Astrocyte (in vitro differentiated cells and primary cell): ENCODE measurements around the gene ATP13A1. TPM values are rescaled to one million over a fixed set of nuclear protein-coding genes. Genes with fewer than 3 reads are reported as not detected.
"Not testable (repeated sequence)": the region's sequence is repeated elsewhere in the genome, so short reads cannot be mapped to it uniquely, and the experiment has no call there.

Experiments
- DNase-seq: peaks from one replicate; pipeline ENCODE4 v3.0.0-alpha.2; 2010; ENCODE audit warnings: low read depth
- FAIRE-seq: peaks from 2 replicates; lab custom pipeline; 2011; peaks lifted over from hg19 to GRCh38; lab: Jason Lieb, UNC
- H2AFZ ChIP-seq: 2 replicates; pipeline ENCODE4 v1.6.0; 2012; ENCODE audit warnings: low read depth, low read length, inconsistent platforms
- H3K27ac ChIP-seq: 2 replicates; pipeline ENCODE4 v1.5.1; 2011; ENCODE audit warnings: low read depth, low read length, inconsistent platforms
- H3K27me3 ChIP-seq: 2 replicates; pipeline ENCODE4 v1.6.0; 2011; ENCODE audit warnings: low read length, inconsistent platforms; ENCODE audit not compliant: insufficient read depth
- H3K36me3 ChIP-seq: 2 replicates; pipeline ENCODE4 v1.5.1; 2011; ENCODE audit warnings: low read length, inconsistent platforms; ENCODE audit not compliant: insufficient read depth
- H3K4me1 ChIP-seq: 2 replicates; pipeline ENCODE4 v1.5.1; 2011; ENCODE audit warnings: low read length, inconsistent platforms; ENCODE audit not compliant: insufficient read depth
- H3K4me2 ChIP-seq: 2 replicates; pipeline ENCODE4 v1.6.0; 2012; ENCODE audit warnings: low read length, inconsistent platforms
- H3K4me3 ChIP-seq: 2 replicates; pipeline ENCODE4 v1.5.1; 2011; ENCODE audit warnings: low read depth, mild to moderate bottlenecking, low read length, inconsistent platforms; ENCODE audit not compliant: insufficient read depth
- H3K79me2 ChIP-seq: 2 replicates; pipeline ENCODE4 v1.6.0; 2012; ENCODE audit warnings: mild to moderate bottlenecking, low read length, inconsistent platforms; ENCODE audit not compliant: insufficient read depth
- H3K9ac ChIP-seq: 2 replicates; pipeline ENCODE4 v1.6.0; 2012; ENCODE audit warnings: mild to moderate bottlenecking, low read length, inconsistent platforms
- H3K9me3 ChIP-seq: 2 replicates; pipeline ENCODE4 v1.5.1; 2012; ENCODE audit warnings: low read depth, mild to moderate bottlenecking, low read length, inconsistent platforms; ENCODE audit not compliant: insufficient read depth
- H4K20me1 ChIP-seq: 2 replicates; pipeline ENCODE4 v1.6.0; 2012; ENCODE audit warnings: low read length, inconsistent platforms; ENCODE audit not compliant: insufficient read depth
- H3K27ac Mint-ChIP-seq: one replicate; pipeline ENCODE4 v1.8.0; 2021; ENCODE audit warnings: mild to moderate bottlenecking, mixed read lengths; ENCODE audit not compliant: unreplicated experiment
- H3K27me3 Mint-ChIP-seq: one replicate; pipeline ENCODE4 v1.8.0; 2021; ENCODE audit warnings: low read depth, mixed read lengths; ENCODE audit not compliant: unreplicated experiment
- H3K36me3 Mint-ChIP-seq: one replicate; pipeline ENCODE4 v1.8.0; 2021; ENCODE audit warnings: low read depth, mixed read lengths; ENCODE audit not compliant: unreplicated experiment
- H3K4me1 Mint-ChIP-seq: one replicate; pipeline ENCODE4 v1.8.0; 2021; ENCODE audit warnings: low read depth, mixed read lengths; ENCODE audit not compliant: unreplicated experiment
- H3K4me3 Mint-ChIP-seq: one replicate; pipeline ENCODE4 v1.8.0; 2021; ENCODE audit warnings: mild to moderate bottlenecking, moderate library complexity, mixed read lengths; ENCODE audit not compliant: unreplicated experiment
- H3K9me3 Mint-ChIP-seq: one replicate; pipeline ENCODE4 v1.8.0; 2021; ENCODE audit warnings: mild to moderate bottlenecking, mixed read lengths; ENCODE audit not compliant: unreplicated experiment
- CTCF ChIP-seq: IDR thresholded peaks from 2 replicates; pipeline ENCODE4 v1.5.1; 2011; ENCODE audit warnings: low read depth, mild to moderate bottlenecking, inconsistent platforms, low read length, moderate library complexity; ENCODE audit not compliant: insufficient read depth
- EZH2 ChIP-seq: IDR thresholded peaks from 2 replicates; pipeline ENCODE4 v1.6.1; 2012; ENCODE audit warnings: mild to moderate bottlenecking, low read length, inconsistent platforms; ENCODE audit not compliant: insufficient read depth
- total RNA-seq: library from RNA; stranded (reverse); gene quantifications from 2 replicates; pipeline ENCODE4 v1.2.1, GENCODE V29; 2021

The ATP13A1 gene
- total RNA-seq, 1 donor from 2014 or later, result 65.2 TPM

DNA sequence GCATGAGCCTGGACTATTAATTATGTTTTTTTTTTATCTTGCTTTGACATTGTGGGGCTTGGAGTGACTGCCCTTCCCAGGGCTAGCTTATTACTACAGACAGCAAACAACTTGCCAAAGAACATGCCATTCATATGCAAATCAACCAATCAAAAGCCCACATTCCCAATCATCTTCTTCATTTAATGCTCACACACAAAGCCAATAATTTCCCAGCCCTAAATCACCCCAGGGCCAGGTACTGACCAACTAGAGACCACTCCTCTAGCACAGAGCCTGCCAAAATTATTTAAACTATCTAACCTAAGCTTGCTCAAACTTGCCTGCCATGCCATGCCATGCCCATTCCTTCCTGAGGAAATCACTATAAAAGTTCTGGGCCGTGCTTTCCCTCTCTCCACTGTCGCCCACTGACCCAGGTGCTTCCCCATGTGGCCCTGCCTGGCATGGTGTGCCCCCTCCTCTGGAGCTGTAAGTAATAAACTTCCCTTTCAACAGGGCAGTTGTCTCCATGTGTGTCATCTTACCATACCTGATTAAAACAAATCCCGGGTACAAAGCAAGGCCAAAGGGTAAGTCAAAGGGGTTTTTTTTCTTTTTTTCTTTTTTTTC, 60.7 kb downstream of the ATP13A1 start:
- TF ChIP-seq CTCF, result no peak
- Mint-ChIP-seq H3K27me3 (no peaks in the 10 kb centered on the region), H3K27ac (no peak overlapping the region), H3K4me1 (no peaks in the 10 kb centered on the region), H3K9me3 (no peaks in the 10 kb centered on the region), H3K4me3 (no peak overlapping the region), H3K36me3 (no peaks in the 10 kb centered on the region)
- no peak overlapping the region for H3K4me3 ChIP-seq
- no peak overlapping the region for H3K9ac ChIP-seq
- no peak for FAIRE-seq
- H3K36me3 ChIP-seq, result no peaks in the 10 kb centered on the region
- H3K79me2 ChIP-seq, result no peaks in the 10 kb centered on the region
- H3K4me2 ChIP-seq, result no peak overlapping the region
- no peak overlapping the region for H2AFZ ChIP-seq
- H3K27me3 ChIP-seq, result no peaks in the 10 kb centered on the region
- no peaks in the 10 kb centered on the region for H3K9me3 ChIP-seq
- no peaks in the 10 kb centered on the region for H3K4me1 ChIP-seq
- H3K27ac ChIP-seq, result no peak overlapping the region
- no peaks in the 10 kb centered on the region for H4K20me1 ChIP-seq
- DNase-seq, result no peak

- Mint-ChIP-seq H3K36me3 (no peaks in the 10 kb centered on the region), H3K27ac (no peak overlapping the region), H3K27me3 (no peaks in the 10 kb centered on the region), H3K9me3 (no peaks in the 10 kb centered on the region), H3K4me3 (no peak overlapping the region), H3K4me1 (no peaks in the 10 kb centered on the region)
- Histone ChIP-seq H3K27ac (no peak overlapping the region), H3K4me3 (no peak overlapping the region), H4K20me1 (no peaks in the 10 kb centered on the region), H3K36me3 (no peaks in the 10 kb centered on the region), H3K4me1 (no peaks in the 10 kb centered on the region), H3K79me2 (no peaks in the 10 kb centered on the region), H3K4me2 (no peak overlapping the region), H3K9ac (no peak overlapping the region), H2AFZ (no peak overlapping the region), H3K9me3 (no peaks in the 10 kb centered on the region), H3K27me3 (no peaks in the 10 kb centered on the region)
- FAIRE-seq, result no peak
- DNase-seq, result no peak
- TF ChIP-seq CTCF (no peak), EZH2 (no peak)
These were observed 61.3 kb downstream of the ATP13A1 start for GRCh38 chr19:19602136-19602712.

GRCh38 chr19:19600793-19601330, 62.6 kb downstream of the ATP13A1 start:
- no peak overlapping the region for H3K27ac ChIP-seq
- H2AFZ ChIP-seq, result no peak overlapping the region
- H3K36me3 ChIP-seq, result no peaks in the 10 kb centered on the region
- H3K9me3 ChIP-seq, result no peaks in the 10 kb centered on the region
- H3K9me3 Mint-ChIP-seq, result no peaks in the 10 kb centered on the region
- peaks cover under 1% of the 10 kb centered on the region for H3K4me1 Mint-ChIP-seq
- no peak overlapping the region for H3K9ac ChIP-seq
- FAIRE-seq, result no peak
- no peaks in the 10 kb centered on the region for H3K27me3 Mint-ChIP-seq
- H4K20me1 ChIP-seq, result no peaks in the 10 kb centered on the region
- H3K79me2 ChIP-seq, result no peaks in the 10 kb centered on the region
- H3K4me1 ChIP-seq, result no peaks in the 10 kb centered on the region
- no peak for DNase-seq
- H3K27ac Mint-ChIP-seq, result no peak overlapping the region
- no peaks in the 10 kb centered on the region for H3K36me3 Mint-ChIP-seq
- H3K4me2 ChIP-seq, result no peak overlapping the region
- no peaks in the 10 kb centered on the region for H3K27me3 ChIP-seq
- no peak overlapping the region for H3K4me3 ChIP-seq
- TF ChIP-seq EZH2 (no peak), CTCF (no peak)
- H3K4me3 Mint-ChIP-seq, result no peak overlapping the region

DNA sequence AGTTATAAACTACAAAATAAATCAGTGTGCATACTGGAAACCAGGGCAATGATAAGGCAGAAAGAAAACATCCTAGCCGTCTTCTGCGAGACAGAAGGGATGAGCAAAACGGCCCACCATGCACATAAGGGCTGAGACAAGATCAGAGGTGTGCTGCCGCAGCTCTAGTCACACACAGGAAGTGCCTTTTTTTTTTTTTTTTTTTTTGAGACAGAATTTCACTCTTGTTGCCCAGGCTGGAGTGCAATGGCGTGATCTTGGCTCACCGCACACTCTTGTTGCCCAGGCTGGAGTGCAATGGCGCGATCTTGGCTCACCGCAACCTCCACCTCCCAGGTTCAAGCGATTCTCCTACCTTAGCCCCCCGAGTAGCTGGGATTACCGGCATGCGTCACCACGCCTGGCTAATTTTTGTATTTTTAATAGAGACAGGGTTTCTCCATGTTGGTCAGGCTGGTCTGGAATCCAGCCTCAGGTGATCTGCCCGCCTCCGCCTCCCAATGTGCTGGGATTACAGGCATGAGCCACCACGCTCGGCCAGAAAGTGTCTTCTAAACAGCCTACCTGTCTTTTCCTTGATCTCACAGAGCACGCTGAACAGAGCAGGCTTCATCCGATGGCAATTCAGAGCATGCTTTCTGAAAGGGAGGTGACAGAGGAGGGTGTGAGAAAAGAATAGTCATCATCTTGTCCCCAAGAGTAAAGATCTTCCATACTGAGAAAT, 64.6 kb downstream of the ATP13A1 start:
- not testable (repeated sequence) for H3K4me2 ChIP-seq, H3K9me3 ChIP-seq, H3K4me1 Mint-ChIP-seq, H3K4me3 Mint-ChIP-seq, H3K9ac ChIP-seq, DNase-seq, H3K36me3 Mint-ChIP-seq, H3K27ac Mint-ChIP-seq, H3K79me2 ChIP-seq, H3K4me3 ChIP-seq, FAIRE-seq, H3K27me3 ChIP-seq, H3K9me3 Mint-ChIP-seq, H3K27ac ChIP-seq, H2AFZ ChIP-seq, H4K20me1 ChIP-seq, H3K36me3 ChIP-seq, H3K27me3 Mint-ChIP-seq, H3K4me1 ChIP-seq
